Midbrain (tissue), 1 donor: ENCODE results near the gene UBE2D2.

Source experiments
- DNase-seq: peaks from one replicate; lab custom pipeline; 2025; lab: John Stamatoyannopoulos, UW

Gene UBE2D2

GRCh38 chr5:139648205-139649081 lies 87.3 kb downstream of the UBE2D2 start, which contains the start of gene CXXC5:
Gene CXXC5, plus strand, starts transcription at chr5:139648349. Its CDS starts 32,175 bp downstream, at chr5:139680524.
- peak; percentile 91 for DNase-seq

GRCh38 chr5:139649082-139649991 lies 88.2 kb downstream of the UBE2D2 start:
- peak; percentile 49 for DNase-seq

- peak; percentile 51 for DNase-seq
Measured at GRCh38 chr5:139650031-139650688, 89.0 kb downstream of the UBE2D2 start.

GRCh38 chr5:139650689-139651042 lies 89.5 kb downstream of the UBE2D2 start:
- DNase-seq, result peak; percentile 73

- DNase-seq, result peak; percentile 84
Measured at GRCh38 chr5:139651043-139651834, 90.1 kb downstream of the UBE2D2 start.

- DNase-seq, result peak; percentile 91
Measured at GRCh38 chr5:139651853-139652787, 91.0 kb downstream of the UBE2D2 start.

- DNase-seq, result no peak
Measured at GRCh38 chr5:139652788-139653241, 91.7 kb downstream of the UBE2D2 start.

- DNase-seq, result no peak
Measured at GRCh38 chr5:139653616-139654015, 92.5 kb downstream of the UBE2D2 start.

GRCh38 chr5:139654464-139654863 lies 93.3 kb downstream of the UBE2D2 start:
- DNase-seq, result no peak

- DNase-seq, result no peak
Measured at GRCh38 chr5:139654871-139655491, 93.8 kb downstream of the UBE2D2 start.

- peak; percentile 45 for DNase-seq
Measured at GRCh38 chr5:139655727-139656271, 94.7 kb downstream of the UBE2D2 start.

- no peak for DNase-seq
Measured at GRCh38 chr5:139657363-139658321, 96.5 kb downstream of the UBE2D2 start.

GRCh38 chr5:139658501-139658927 lies 97.4 kb downstream of the UBE2D2 start:
- no peak for DNase-seq

- no peak for DNase-seq
Measured at GRCh38 chr5:139658928-139659667, 98.0 kb downstream of the UBE2D2 start.

GRCh38 chr5:139659695-139660101 lies 98.6 kb downstream of the UBE2D2 start:
- no peak for DNase-seq

- peak; percentile 93 for DNase-seq
Measured at GRCh38 chr5:139660105-139660922, 99.2 kb downstream of the UBE2D2 start.
